ENCODE measurements around the gene POLG.
A peak's percentile ranks its signal among the peaks of the same experiment; 100 is the strongest.
"Not testable (repeated sequence)": the region's sequence is repeated elsewhere in the genome, so short reads cannot be mapped to it uniquely, and the experiment has no call there.

The POLG gene

GRCh38 chr15:89323825-89324224 is 10.8 kb downstream of the POLG start:
- DNase-seq: no peak

- no peak for DNase-seq
Observed at GRCh38 chr15:89322822-89323221, 11.8 kb downstream of the POLG start.

GRCh38 chr15:89321521-89322410 is 12.9 kb downstream of the POLG start:
- no peak for DNase-seq

DNA sequence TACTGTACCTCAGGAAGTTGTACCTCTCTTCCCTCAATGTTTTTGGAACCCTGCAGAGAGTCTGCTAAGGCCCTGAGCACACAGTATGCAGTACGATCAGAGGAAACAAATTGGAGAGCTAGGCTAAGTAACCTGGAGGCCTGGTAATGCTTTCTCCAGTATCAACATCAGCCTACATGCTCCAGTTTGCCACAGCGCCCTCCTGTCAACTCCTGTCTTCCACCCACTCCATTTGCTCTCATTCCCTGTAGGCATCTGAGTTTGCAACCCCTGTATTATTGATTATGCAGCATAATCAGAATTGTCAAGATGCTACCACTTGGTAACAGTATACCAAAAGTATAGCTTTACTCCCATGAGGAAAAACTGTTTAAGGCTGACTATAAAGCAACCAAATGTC is 14.4 kb downstream of the POLG start:
- no peak for DNase-seq

DNA sequence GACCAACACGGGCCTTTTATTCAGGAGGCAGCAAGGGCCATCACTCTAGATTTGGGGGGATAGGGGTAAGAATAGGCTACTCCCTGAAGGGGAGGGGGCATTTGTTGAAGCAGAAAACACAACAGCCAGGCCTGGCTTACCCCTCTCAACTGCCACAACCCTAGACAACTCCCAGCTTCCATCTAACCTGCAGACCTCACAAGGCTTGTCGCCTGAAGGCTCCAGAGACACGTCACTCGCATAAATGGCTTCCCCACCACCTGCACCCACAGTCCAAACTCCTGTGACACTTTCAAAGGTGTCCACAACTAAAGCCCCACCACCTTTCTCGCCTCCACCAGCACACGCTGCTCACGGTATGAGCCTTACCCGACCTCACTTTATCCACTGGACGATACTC is 14.9 kb downstream of the POLG start:
- DNase-seq: no peak

DNA sequence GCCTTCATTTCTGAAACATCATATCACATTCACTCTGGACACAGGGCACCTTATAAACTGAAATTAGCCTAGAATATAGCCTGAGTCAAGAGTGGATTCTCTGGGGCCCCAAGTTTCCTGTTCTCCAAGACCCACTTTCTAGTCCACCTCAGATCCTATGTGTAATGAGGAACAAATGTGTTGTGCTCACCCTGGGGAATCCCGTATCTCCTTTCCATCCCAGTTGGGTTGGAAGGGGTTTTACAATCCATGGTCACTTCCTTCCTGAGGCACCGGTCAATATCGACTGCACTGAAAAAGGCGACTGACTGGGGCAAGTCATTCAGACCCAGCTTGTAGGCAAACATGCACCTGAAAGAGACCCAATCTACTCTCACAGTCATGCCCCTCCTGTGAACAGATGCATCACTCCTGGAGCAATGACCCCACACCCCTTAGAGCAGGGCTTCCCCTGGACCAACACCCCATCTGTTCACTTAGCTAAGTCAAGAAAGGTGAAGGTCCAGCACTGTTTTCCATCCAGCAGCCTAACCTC is 17.4 kb downstream of the POLG start:
- DNase-seq: no peak

DNA sequence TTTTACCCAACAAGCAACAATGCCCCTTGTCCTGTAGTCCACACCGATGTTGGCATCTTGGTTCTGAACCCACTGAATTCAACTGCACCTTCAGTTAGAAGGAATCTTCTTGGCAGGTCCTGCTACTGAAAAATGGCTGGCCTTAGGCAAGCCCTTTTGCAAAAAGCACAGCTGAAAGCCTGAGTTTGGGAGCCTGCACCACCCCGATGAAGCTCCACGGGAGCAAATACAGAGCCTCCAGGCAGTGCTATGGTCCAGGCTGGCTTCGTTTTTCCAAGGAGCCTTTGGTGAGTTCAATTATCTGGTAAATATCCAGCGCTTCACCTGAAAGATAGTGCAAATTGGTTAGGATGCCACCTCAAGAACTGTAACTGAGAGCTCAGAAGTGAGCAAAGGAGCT is 18.1 kb downstream of the POLG start:
- DNase-seq: no peak

DNA sequence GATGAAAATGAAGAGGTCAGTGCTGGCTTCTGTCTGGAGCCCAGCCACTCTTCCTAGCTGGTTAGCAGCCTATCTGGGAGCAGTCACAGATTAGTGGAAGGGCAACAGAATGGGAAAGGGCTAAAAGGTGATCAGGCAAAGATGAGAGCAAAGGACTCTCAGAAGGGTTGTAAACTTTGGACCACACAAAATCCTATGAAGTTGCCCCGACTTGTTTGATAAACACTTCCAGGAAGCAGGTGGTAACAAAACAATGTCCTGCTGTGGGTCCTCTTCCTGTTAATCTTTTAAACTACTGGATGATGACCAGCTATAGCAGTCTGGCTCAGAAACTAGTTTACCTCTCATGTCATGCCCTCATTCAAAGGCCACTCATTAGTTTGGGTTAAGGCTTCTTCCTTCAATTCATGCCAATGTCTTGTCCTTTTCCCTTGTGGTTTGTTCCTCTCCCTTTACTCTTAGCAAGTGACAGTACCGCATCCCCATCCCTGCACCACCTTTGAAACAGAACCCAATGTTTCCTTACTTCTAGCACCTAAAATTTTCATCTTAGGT is 19.2 kb downstream of the POLG start:
- DNase-seq: no peak

GRCh38 chr15:89309993-89310392 is 24.6 kb downstream of the POLG start:
- DNase-seq: no peak

DNA sequence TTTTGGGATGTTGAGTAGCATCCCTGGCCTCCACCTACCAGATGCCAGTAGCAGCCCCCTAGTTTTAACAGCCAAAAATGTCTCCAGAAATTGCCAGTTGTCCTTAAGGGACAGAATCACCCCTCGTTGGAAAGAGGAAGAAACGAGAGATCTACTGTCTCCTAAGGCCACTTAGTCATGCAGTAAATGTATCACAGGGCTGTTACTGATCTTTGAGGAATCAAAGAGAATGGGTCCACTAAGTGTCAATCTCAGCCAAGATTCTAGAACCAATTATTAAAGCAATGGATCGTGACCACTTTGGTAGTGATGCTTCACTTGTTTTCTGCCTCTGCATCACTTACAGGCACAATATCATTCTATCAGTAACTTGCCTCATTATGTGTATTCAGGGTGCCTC is 26.4 kb downstream of the POLG start:
- no peak for DNase-seq

GRCh38 chr15:89307791-89308190 is 26.8 kb downstream of the POLG start:
- DNase-seq: no peak

GRCh38 chr15:89307046-89307587 is 27.5 kb downstream of the POLG start:
- DNase-seq: no peak

GRCh38 chr15:89305395-89305794 is 29.2 kb downstream of the POLG start:
- no peak for DNase-seq

DNA sequence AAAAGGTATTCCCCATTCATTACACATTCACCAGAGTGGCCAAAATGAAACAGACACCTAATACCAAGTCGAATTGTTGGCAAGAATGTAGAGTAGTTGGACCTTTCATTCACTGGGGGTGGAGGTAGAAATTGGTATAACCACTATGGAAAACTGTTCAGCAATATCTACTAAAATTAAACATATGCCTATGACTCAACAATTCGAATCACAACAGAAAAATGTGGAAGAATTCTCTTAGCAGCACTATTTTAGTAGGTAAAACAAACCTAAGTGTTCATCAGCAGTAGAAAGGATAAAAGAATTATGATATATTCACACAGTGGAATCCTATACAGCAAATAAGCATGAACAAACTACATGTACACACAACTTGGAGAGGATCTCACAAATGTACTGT is 30.6 kb downstream of the POLG start:
- DNase-seq: no peak

DNA sequence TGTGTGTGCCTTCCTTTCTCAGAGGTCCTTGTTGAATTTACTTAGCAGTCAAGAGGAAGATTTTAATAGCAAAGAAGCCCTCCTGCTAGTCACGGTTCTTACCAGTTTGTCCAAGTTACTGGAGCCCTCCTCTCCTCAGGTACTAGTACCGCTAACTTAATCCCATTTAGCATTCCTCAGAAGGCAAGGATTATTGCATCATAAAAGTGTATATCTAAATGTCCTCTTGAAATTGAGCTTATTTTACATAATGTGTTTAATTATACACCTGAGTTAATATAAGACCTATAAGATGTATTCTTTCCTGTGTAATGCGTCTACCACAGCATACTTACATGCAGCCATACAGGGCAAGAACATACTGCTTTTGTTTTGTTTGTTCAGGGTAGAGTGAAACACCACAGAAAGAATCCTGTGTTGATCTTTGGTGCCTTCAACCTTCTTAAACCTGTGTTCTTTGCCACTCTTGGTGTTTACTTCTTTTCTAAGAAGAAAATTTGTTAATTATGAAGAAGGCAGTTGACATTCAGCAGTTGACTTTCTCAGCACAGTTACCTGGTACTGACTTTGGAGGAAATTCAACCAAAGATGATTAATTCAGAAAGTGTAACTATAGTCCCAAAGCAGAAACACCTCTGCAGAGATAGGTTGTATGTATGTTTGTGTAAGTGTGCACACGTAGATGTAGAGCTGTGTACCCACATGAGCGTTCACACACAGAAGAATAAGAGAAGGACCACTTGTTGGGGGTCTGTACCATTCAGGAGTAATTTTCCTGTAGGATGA is 33.1 kb downstream of the POLG start:
- DNase-seq: no peak

DNA sequence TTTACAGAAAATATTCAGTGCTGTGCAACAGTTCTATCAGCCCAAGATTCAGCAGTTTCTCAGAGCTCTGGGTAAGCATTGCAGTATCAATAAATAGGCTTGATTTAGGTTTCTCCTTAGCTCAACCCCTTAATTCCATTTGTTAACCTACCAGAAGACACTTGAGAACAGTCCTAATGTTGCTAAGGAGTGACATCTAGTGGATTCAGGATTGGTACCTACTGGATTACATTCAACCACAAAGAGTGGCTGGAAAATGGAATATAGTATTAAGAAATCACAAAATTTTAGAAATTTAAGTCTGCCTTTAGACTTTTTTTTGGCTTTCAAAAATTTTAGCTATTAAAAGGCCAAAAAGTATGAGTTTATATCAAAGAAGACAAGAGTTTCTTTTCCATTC is 34.7 kb downstream of the POLG start:
- peak; percentile 24 for DNase-seq

DNA sequence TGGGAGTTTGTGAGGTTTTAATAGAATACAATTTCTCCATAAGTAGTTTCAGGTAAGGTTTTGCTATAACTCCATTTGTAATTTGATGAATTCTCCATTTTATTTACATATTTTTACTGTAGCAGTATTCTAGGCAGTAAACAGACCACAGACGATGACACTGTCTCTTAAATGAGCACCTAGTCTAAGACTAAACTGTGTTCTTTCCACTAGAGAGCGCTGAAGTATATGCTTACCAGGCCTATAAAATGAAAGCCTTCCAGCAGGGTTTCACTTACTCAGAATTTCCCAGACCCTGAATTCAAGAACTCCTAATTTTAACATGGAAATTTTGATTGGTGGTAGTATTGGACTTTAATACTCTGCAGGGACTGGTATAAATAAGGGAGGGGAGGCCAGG is 41.6 kb downstream of the POLG start:
- DNase-seq: no peak

GRCh38 chr15:89291934-89292438 is 42.6 kb downstream of the POLG start:
- peak; percentile 81 for DNase-seq

GRCh38 chr15:89283201-89283600 is 51.4 kb downstream of the POLG start:
- DNase-seq: no peak

- DNase-seq: no peak
Observed at GRCh38 chr15:89282631-89283030, 52.0 kb downstream of the POLG start.

DNA sequence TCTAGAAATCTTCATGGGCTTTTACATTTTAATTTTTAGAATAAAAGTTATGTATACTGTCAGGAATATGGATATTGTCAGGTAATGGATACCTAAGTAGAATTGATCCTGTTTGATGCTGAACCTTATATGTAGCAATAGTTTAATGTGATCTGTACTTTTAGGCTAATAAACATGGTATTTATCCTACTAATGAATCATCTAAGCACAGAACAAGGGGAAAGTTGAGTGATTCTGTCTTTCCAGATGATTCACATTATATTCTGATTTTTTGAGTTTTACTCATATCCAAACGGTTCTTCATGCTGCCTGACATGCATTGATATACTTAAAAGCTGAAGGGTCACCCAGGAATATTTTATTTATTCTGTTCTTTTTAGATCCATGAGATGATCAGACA is 56.3 kb downstream of the POLG start:
- no peak for DNase-seq

DNA sequence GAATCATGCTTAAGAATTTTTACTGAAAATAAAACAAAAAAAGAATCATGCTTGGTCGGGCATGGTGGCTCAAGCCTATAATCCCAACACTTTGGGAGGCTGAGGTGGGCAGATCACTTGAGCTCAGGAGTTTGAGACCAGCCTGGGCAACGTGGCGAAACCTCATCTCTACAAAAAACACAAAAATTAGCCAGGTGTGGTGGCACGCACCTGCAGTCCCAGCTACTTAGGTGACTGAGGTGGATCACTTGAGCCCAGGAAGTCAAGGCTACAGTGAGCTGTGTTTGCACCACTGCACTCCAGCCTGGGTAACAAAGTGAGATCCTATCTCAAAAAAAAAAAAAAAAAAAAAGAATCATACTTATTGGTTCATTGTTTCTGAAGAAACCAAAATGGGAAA is 57.3 kb downstream of the POLG start:
- not testable (repeated sequence) for DNase-seq

All from OCI-M1 (cell line).